ENCODE data around the gene MANSC4. TPM values are rescaled to one million over a fixed set of nuclear protein-coding genes. Genes with fewer than 3 reads are reported as not detected.

Gene MANSC4
- total and polyA plus RNA-seq, 2 experiments from 2014 or later: not detected

- H3K9me2 ChIP-seq (ENCODE audit: insufficient read depth): no peaks in the 10 kb centered on the region
- ATAC-seq: no peak
- Mint-ChIP-seq H3K36me3 (ENCODE audit: low read depth) (no peaks in the 10 kb centered on the region), H3K27me3 (ENCODE audit: insufficient read depth, low read depth, poor library complexity) (no peaks in the 10 kb centered on the region), H3K9me3 (no peaks in the 10 kb centered on the region), H3K27ac (no peak overlapping the region), H3K4me1 (no peaks in the 10 kb centered on the region), H3K4me3 (no peak overlapping the region)
- H3K4me1 ChIP-seq (ENCODE audit: insufficient read depth): no peaks in the 10 kb centered on the region
- no peak overlapping the region for H3K4me2 ChIP-seq
- no peaks in the 10 kb centered on the region for H3K27me3 ChIP-seq (ENCODE audit: insufficient read depth)
- no peaks in the 10 kb centered on the region for H3F3A ChIP-seq (replicated peaks; ENCODE audit: low read depth)
- H3K79me2 ChIP-seq (replicated peaks; ENCODE audit: insufficient read depth): no peaks in the 10 kb centered on the region
- H3K4me3 ChIP-seq: no peak overlapping the region
- H3K36me3 ChIP-seq (ENCODE audit: insufficient read depth): no peaks in the 10 kb centered on the region
- H2AFZ ChIP-seq: no peak overlapping the region
- no peak for DNase-seq (ENCODE audit: low spot score)
- H3K27ac ChIP-seq (ENCODE audit: low read depth): no peak overlapping the region
- no peaks in the 10 kb centered on the region for H4K20me1 ChIP-seq (replicated peaks; ENCODE audit: insufficient read depth)
- TF ChIP-seq ZNF331 (CRISPR knock-in tag; IDR thresholded peaks at IDR 0.05; ENCODE audit: low read depth): no peak
- no peak for TF ChIP-seq ZNF462 (CRISPR knock-in tag; IDR thresholded peaks at IDR 0.05)
- TF ChIP-seq CREB1 (CRISPR knock-in tag; IDR thresholded peaks at IDR 0.05; ENCODE audit: low read depth): no peak
- TF ChIP-seq STAT1 (IDR thresholded peaks at IDR 0.05; ENCODE audit: unreplicated experiment): no peak
- no peak for TF ChIP-seq REST (IDR thresholded peaks at IDR 0.05; ENCODE audit: unreplicated experiment)
- TF ChIP-seq CTCF (conservative IDR thresholded peaks at IDR 0.05; ENCODE audit: low read depth in 2 of 2): no peak
- no peak for TF ChIP-seq EZH2phosphoT487 (IDR thresholded peaks at IDR 0.05; ENCODE audit: unreplicated experiment)
- no peak for TF ChIP-seq ZNF114 (CRISPR knock-in tag; IDR thresholded peaks at IDR 0.05)
- no peak for TF ChIP-seq POLR2AphosphoS5 (IDR thresholded peaks at IDR 0.05; ENCODE audit: low read depth)
- TF ChIP-seq NANOG (IDR thresholded peaks at IDR 0.05; ENCODE audit: borderline replicate concordance): no peak
- no peak for TF ChIP-seq JUNB (IDR thresholded peaks at IDR 0.05; ENCODE audit: unreplicated experiment)
- TF ChIP-seq ETS1 (IDR thresholded peaks at IDR 0.05): no peak
- TF ChIP-seq EZH2 (IDR thresholded peaks at IDR 0.05; ENCODE audit: low read depth, unreplicated experiment): no peak
Measured at GRCh38 chr12:27826076-27826475, 46.0 kb upstream of the MANSC4 start.
